Vagina (tissue), 2 donors: Measurements from ENCODE around the gene SS18. TPM values are rescaled to one million over a fixed set of nuclear protein-coding genes. Genes with fewer than 3 reads are reported as not detected.
A peak's percentile ranks its signal among the peaks of the same experiment; 100 is the strongest.

Experiments used
- DNase-seq, 2 donors: peaks; one replicate each; pipeline ENCODE4 v3.0.0-alpha.2; 2017; ENCODE audit errors: extremely low spot score in 2 of 2
- H3K27ac ChIP-seq: fragments of 200-600 bp; sonication (generic); one replicate; pipeline ENCODE4 v1.5.1; 2019
- H3K27me3 ChIP-seq: fragments of 200-600 bp; sonication (generic); one replicate; pipeline ENCODE4 v1.5.1; 2019
- H3K36me3 ChIP-seq, 2 donors: fragments of 200-600 bp; sonication (generic); one replicate each; pipeline ENCODE4 v1.5.1; 2017 to 2019
- H3K4me1 ChIP-seq: fragments of 200-600 bp; sonication (generic); one replicate; pipeline ENCODE4 v1.5.1; 2019
- H3K4me3 ChIP-seq, 2 donors: fragments of 200-600 bp; sonication (generic); 1 replicate in 1 of 2; 2 replicates in 1 of 2; pipeline ENCODE4 v1.5.1; 2016 to 2019
- H3K9me3 ChIP-seq: fragments of 200-600 bp; sonication (generic); one replicate; pipeline ENCODE4 v1.5.1; 2019
- POLR2A ChIP-seq, 2 donors: fragments of 450-650 bp; IDR thresholded peaks; one replicate each; pipeline ENCODE4 v1.6.1; 2017; ENCODE audit warnings: antibody characterized with exemption in 2 of 2, mild to moderate bottlenecking in 2 of 2, moderate library complexity in 2 of 2
- POLR2AphosphoS5 ChIP-seq, 2 donors: sonication (generic); formaldehyde crosslinking; IDR thresholded peaks; one replicate each; pipeline ENCODE4 v1.9.0; 2017; ENCODE audit warnings: antibody characterized with exemption in 2 of 2, mild to moderate bottlenecking in 2 of 2, low read depth in 1 of 2; ENCODE audit not compliant: insufficient read depth in 1 of 2
- intact Hi-C: fragments of 100-400 bp; cut with DNase I; formaldehyde crosslinking; loops from one replicate; pipeline ENCODE4 v1.15.1; 2023
- total RNA-seq: library from RNA; depleted of rRNA; stranded (reverse); fragments of >200 nt; gene quantifications from one replicate; pipeline ENCODE4 v1.2.3, GENCODE V29; 2016
- TF ChIP-seq, protein P1 (sequence below), 3 experiments: fragments of 450-650 bp in 2 of 3; fragments of 200-600 bp in 1 of 3; sonication (generic) in 1 of 3; IDR thresholded peaks; one replicate each; pipeline ENCODE4 v1.5.1; 2017 to 2019; ENCODE audit warnings: antibody characterized with exemption in 3 of 3, mild to moderate bottlenecking in 2 of 3, moderate library complexity in 2 of 3

SS18 gene
- total RNA-seq, 1 donor from 2014 or later: 378 TPM

DNA sequence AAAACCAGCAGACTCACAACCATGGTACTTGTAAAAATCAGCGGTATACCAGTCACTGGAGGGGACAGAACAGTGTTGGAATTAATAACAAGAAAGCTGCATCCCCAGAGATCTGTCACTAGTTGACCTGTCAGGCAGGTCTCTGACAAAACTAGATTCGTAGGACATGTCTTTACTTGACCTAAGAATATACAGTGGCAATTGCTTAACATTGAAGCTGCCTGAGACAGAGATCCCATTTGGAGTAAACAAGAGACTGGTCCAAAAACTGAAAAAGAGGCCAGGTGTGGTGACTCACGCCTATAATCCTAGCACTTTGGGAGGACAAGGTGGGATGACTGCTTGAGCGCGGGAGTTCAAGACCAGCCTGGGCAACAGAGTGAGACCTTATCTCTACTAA, 7.2 kb upstream of the SS18 start:
- intact Hi-C loops: no loop called here
- H3K4me1 ChIP-seq: no peaks in the 10 kb centered on the region
- no peak overlapping the region for H3K27ac ChIP-seq
- H3K27me3 ChIP-seq: no peaks in the 10 kb centered on the region
- no peak for DNase-seq
- no peaks in the 10 kb centered on the region for H3K36me3 ChIP-seq
- no peak overlapping the region for H3K4me3 ChIP-seq
- peak in 1 of 2 donors; percentile 64 for TF ChIP-seq POLR2AphosphoS5 (IDR thresholded peaks at IDR 0.05; ENCODE audit: insufficient read depth in 1 of 2, low read depth in 1 of 2)
- TF ChIP-seq POLR2A (IDR thresholded peaks at IDR 0.05): no peak
- no peaks in the 10 kb centered on the region for H3K9me3 ChIP-seq

DNA sequence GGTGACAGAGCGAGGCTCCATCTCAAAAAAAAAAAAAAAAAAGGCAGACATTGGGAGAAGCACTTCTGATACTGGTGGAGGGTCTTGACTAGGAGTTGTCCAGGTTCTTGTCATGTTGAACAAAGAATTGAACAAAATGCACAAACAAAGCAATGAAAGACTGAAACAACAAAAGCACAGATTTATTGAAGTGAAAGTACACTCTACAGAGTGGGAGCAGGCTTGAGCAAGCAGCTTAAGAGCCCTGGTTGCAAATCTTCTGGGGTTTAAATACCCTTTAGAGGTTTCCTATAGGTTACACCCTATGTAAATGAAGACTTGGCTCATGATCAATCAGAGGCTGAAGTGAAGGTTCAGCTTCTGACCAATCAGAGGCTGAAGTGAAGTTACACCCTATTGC, 6.4 kb upstream of the SS18 start:
- Histone ChIP-seq H3K27me3 (no peaks in the 10 kb centered on the region), H3K4me1 (no peaks in the 10 kb centered on the region), H3K36me3 (no peaks in the 10 kb centered on the region), H3K27ac (no peak overlapping the region), H3K9me3 (no peaks in the 10 kb centered on the region), H3K4me3 (no peak overlapping the region)
- TF ChIP-seq POLR2A (IDR thresholded peaks at IDR 0.05): no peak
- TF ChIP-seq, protein P1, sequence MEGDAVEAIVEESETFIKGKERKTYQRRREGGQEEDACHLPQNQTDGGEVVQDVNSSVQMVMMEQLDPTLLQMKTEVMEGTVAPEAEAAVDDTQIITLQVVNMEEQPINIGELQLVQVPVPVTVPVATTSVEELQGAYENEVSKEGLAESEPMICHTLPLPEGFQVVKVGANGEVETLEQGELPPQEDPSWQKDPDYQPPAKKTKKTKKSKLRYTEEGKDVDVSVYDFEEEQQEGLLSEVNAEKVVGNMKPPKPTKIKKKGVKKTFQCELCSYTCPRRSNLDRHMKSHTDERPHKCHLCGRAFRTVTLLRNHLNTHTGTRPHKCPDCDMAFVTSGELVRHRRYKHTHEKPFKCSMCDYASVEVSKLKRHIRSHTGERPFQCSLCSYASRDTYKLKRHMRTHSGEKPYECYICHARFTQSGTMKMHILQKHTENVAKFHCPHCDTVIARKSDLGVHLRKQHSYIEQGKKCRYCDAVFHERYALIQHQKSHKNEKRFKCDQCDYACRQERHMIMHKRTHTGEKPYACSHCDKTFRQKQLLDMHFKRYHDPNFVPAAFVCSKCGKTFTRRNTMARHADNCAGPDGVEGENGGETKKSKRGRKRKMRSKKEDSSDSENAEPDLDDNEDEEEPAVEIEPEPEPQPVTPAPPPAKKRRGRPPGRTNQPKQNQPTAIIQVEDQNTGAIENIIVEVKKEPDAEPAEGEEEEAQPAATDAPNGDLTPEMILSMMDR (IDR thresholded peaks at IDR 0.05): no peak
- no peak for DNase-seq
- intact Hi-C loops: no loop called here

DNA sequence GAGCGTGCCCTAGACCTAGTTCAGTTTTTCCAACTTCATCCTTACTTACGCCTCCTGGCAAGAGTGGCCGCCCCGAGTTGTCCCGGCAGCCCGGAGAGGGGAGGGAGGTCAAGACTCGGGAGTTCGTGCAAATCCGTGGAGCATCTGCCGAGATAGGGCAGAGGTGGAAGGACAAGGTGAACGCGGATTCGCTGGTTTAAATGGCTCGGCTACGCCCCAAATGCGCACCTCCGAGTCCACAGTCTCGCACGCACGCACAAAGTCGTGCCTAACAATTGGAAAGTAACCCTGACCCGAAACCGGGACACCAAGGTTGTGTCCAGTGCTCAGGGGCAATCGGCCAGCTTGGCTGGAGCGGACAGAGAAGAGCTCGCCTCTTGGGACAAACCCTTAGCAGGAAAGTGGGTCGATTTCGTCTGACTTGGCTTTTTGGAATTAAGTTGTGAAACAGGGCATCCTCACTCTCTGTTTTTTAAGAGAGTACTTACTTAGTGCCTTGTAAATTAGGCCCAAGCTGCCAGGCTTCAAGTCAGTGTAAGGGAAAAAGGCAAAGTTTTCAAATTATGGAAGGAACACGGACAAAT, 726 bp upstream of the SS18 start:
- H3K27me3 ChIP-seq: no peaks in the 10 kb centered on the region
- no peaks in the 10 kb centered on the region for H3K9me3 ChIP-seq
- peaks cover 0 to 2% of the 10 kb centered on the region in 2 donors for H3K36me3 ChIP-seq
- H3K4me1 ChIP-seq: peaks cover 27% of the 10 kb centered on the region
- intact Hi-C loops: no loop called here
- H3K27ac ChIP-seq: peak overlapping the region; percentile 85
- DNase-seq: peak in 1 of 2 donors; percentile 94
- TF ChIP-seq, protein P1 (IDR thresholded peaks at IDR 0.05): no peak
- TF ChIP-seq POLR2A (IDR thresholded peaks at IDR 0.05) (no peak), POLR2AphosphoS5 (IDR thresholded peaks at IDR 0.05; ENCODE audit: insufficient read depth in 1 of 2, low read depth in 1 of 2) (no peak)
- peak overlapping the region; percentile 86 to 88 for H3K4me3 ChIP-seq

DNA sequence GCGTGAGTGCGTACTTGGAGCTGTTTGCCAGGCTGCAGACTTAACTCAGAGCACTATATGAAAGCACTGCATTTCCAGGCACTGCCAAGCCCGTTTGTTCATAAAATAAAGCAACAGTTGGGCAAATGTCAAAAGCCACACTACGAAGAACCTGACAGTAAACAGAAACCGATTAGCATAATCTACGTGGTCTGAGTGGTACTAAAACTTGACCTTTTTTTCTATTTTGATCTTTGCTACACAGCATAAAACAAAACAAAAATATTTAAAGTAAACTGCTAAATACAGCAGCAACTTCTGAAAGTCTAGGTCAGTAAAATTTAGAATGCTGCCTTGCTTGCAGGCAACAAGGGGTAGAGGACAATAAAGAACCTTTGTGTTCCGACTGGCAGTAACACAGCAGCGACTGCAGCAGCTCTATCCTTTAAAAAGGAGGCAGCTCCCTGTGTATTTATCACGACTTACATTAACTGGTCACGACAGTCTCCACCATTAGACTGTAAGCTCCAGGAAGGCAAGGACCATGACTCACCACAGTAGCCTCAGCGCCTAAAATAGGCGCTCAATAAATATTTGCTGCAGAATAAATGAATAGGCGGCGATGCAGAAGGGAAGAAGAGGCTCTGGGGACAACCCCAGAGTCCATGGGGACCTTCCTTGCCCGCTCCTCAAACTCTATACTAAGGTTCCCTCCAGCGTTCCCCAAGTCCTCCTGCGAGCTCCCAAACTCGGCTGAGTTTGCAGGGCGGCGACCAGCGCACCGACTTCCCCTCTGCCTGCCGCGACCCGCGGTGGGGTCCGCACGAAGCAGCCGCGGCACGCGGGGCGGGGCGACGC, 902 bp downstream of the SS18 start:
- no peak for DNase-seq
- Histone ChIP-seq H3K4me3 (peak overlapping the region; percentile 86 to 88), H3K4me1 (peaks cover 27% of the 10 kb centered on the region), H3K9me3 (no peaks in the 10 kb centered on the region), H3K27ac (peak overlapping the region; percentile 85), H3K36me3 (peaks cover 0 to 12% of the 10 kb centered on the region in 2 donors), H3K27me3 (no peaks in the 10 kb centered on the region)
- TF ChIP-seq, protein P1 (IDR thresholded peaks at IDR 0.05): no peak
- no peak for TF ChIP-seq POLR2AphosphoS5 (IDR thresholded peaks at IDR 0.05; ENCODE audit: insufficient read depth in 1 of 2, low read depth in 1 of 2)
- TF ChIP-seq POLR2A (IDR thresholded peaks at IDR 0.05): no peak
- intact Hi-C loops: no loop called here

DNA sequence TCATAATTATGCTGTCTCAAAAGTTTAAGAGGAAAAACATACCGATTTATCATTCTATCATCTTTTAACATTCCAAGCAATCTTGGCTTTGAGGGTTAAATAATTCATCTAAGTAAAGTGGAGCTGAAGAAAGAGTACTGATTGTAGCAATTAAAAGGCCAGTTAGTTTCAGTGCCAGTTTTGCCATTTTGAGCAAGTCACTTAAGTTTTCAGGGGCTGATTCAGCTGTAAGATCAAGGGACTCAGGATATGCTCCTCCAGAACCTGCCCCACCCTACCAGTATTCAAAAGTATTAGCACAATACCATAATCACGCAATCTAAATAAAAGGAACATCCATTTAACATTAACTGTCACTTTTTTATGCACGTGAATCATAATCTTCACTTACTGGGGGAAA, 1.9 kb downstream of the SS18 start:
- Histone ChIP-seq H3K4me3 (peak overlapping the region in 1 of 2 donors; percentile 88), H3K9me3 (no peaks in the 10 kb centered on the region), H3K4me1 (peaks cover 27% of the 10 kb centered on the region), H3K27me3 (no peaks in the 10 kb centered on the region), H3K27ac (no peak overlapping the region), H3K36me3 (peaks cover 0 to 19% of the 10 kb centered on the region in 2 donors)
- no peak for DNase-seq
- TF ChIP-seq POLR2A (IDR thresholded peaks at IDR 0.05) (no peak), POLR2AphosphoS5 (IDR thresholded peaks at IDR 0.05; ENCODE audit: insufficient read depth in 1 of 2, low read depth in 1 of 2) (no peak)
- TF ChIP-seq, protein P1 (IDR thresholded peaks at IDR 0.05): no peak
- intact Hi-C loops: no loop called here
